Measurements from ENCODE around the gene FAM83E. TPM values are rescaled to one million over a fixed set of nuclear protein-coding genes. Genes with fewer than 3 reads are reported as not detected.
A peak's percentile ranks its signal among the peaks of the same experiment; 100 is the strongest.

Gene FAM83E
- total and polyA plus RNA-seq, 2 donors (not counting 1 experiment from before 2014, with no cell fraction given): 0.15 to 4.1 TPM

- Histone ChIP-seq H3K4me1 (ENCODE audit: control insufficient read depth in 2 of 2, insufficient read depth in 2 of 2, low read length in 2 of 2) (peaks cover 22 to 26% of the 10 kb centered on the region in 2 donors), H3K9me3 (ENCODE audit: control extremely low read depth in 1 of 3, control insufficient read depth in 2 of 3, insufficient read depth in 1 of 3, low read length in 2 of 3) (peaks cover 0 to 10% (median 0%) of the 10 kb centered on the region in 3 donors), H4K20me1 (ENCODE audit: control insufficient read depth, insufficient read depth, low read length, poor library complexity, severe bottlenecking) (peaks cover 67% of the 10 kb centered on the region), H2AFZ (ENCODE audit: insufficient read depth, low read depth, low read length, poor library complexity, severe bottlenecking) (no peak overlapping the region), H3K27ac (ENCODE audit: low read length in 2 of 2) (peak overlapping the region in 1 of 2 donors; percentile 23), H3K79me2 (ENCODE audit: control insufficient read depth, insufficient read depth, low read length) (peaks cover 19% of the 10 kb centered on the region), H3K27me3 (replicated peaks in 1 of 4; ENCODE audit: control extremely low read depth in 1 of 4, control insufficient read depth in 3 of 4, insufficient read depth in 4 of 4, low read length in 3 of 4) (no peaks in the 10 kb centered on the region), H3K4me2 (replicated peaks; ENCODE audit: low read depth, low read length, poor library complexity, severe bottlenecking) (no peak overlapping the region), H3K9ac (ENCODE audit: low read length) (no peak overlapping the region), H3K4me3 (ENCODE audit: control extremely low read depth in 1 of 5, extremely low read depth in 1 of 5, insufficient read depth in 1 of 5, low read depth in 2 of 5, low read length in 4 of 5) (no peak overlapping the region), H3K36me3 (replicated peaks in 1 of 2; ENCODE audit: control extremely low read depth in 1 of 2, control insufficient read depth in 1 of 2, extremely low read depth in 1 of 2, insufficient read depth in 2 of 2, low read length in 1 of 2) (peaks cover 0 to 54% of the 10 kb centered on the region in 2 experiments)
- Mint-ChIP-seq H3K27me3 (no peaks in the 10 kb centered on the region), H3K4me3 (no peak overlapping the region), H3K9me3 (ENCODE audit: insufficient read depth) (no peaks in the 10 kb centered on the region), H3K4me1 (peaks cover 34% of the 10 kb centered on the region), H3K27ac (no peak overlapping the region)
- ChIA-PET POLR2A (interaction anchor here (0.6 to 0.7 kb wide), 3 partner anchors 14 to 865 kb away, joined by 3 to 4 read pairs (median 3); partner anchors contain the start of gene RPS11), CTCF (interaction anchor here (1.1 to 2.0 kb wide), 3 partner anchors 11 to 211 kb away, joined by 3 to 9 read pairs (median 3); partner anchors contain the start of gene CA11)
- no peak for DNase-seq
- no peak for ATAC-seq (ENCODE audit: low read depth)
- TF ChIP-seq EZH2 (IDR thresholded peaks at IDR 0.05; ENCODE audit: borderline replicate concordance, insufficient read depth, low read depth, low read length, poor library complexity, severe bottlenecking): no peak
- no peak for TF ChIP-seq CTCF (IDR thresholded peaks at IDR 0.05)
- intact Hi-C loops (cut with micrococcal nuclease): loop anchor here (10.0 kb wide), 2 partner anchors 484 to 844 kb away; partner anchors contain the start of genes C19orf73, FLT3LG, LIN7B and PPFIA3
- WGBS (ENCODE audit: insufficient coverage): 100% methylated on average over 2 of the region's 3 CpGs
Measured at GRCh38 chr19:48631225-48631624, 16.3 kb upstream of the FAM83E start.

All from B cell (primary cell).